CD14-positive monocyte (primary cell): Measurements from ENCODE around the gene HMOX1. TPM values are rescaled to one million over a fixed set of nuclear protein-coding genes. Genes with fewer than 3 reads are reported as not detected.

ENCODE experiments used
- DNase-seq, 3 donors: peaks; one replicate each; pipeline ENCODE4 v3.0.0-alpha.2; 2011 to 2022
- H2AFZ ChIP-seq: 2 replicates; pipeline ENCODE4 v1.6.0; 2012; ENCODE audit warnings: mild to moderate bottlenecking, low read depth, low read length, inconsistent platforms; ENCODE audit not compliant: insufficient read depth, poor library complexity, severe bottlenecking
- H3K27ac ChIP-seq, 2 donors: 1 replicate in 1 of 2; 2 replicates in 1 of 2; pipeline ENCODE4 v1.5.1; 2012 to 2013; ENCODE audit warnings: low read length in 2 of 2, control low read depth in 1 of 2, inconsistent platforms in 1 of 2, low read depth in 1 of 2, mild to moderate bottlenecking in 1 of 2
- H3K27me3 ChIP-seq, 2 donors: one replicate each; pipeline versions ENCODE4 v1.6.0 to v1.6.1; 2011 to 2013; ENCODE audit warnings: low read length in 2 of 2; ENCODE audit not compliant: control insufficient read depth in 2 of 2, insufficient read depth in 2 of 2
- H3K36me3 ChIP-seq, 2 donors: replicated peaks in 1 of 2; 1 replicate in 1 of 2; 2 replicates in 1 of 2; pipeline versions ENCODE4 v1.5.1 to v1.6.1; 2012 to 2013; ENCODE audit warnings: low read length in 2 of 2, control low read depth in 1 of 2, inconsistent platforms in 1 of 2, mild to moderate bottlenecking in 1 of 2; ENCODE audit not compliant: insufficient read depth in 2 of 2, control insufficient read depth in 1 of 2
- H3K4me1 ChIP-seq, 2 donors: 1 replicate in 1 of 2; 2 replicates in 1 of 2; pipeline versions ENCODE4 v1.5.1 to v1.6.1; 2012 to 2013; ENCODE audit warnings: low read length in 2 of 2, control low read depth in 1 of 2, inconsistent platforms in 1 of 2, mild to moderate bottlenecking in 1 of 2, moderate library complexity in 1 of 2; ENCODE audit not compliant: insufficient read depth in 2 of 2, control insufficient read depth in 1 of 2
- H3K4me2 ChIP-seq: replicated peaks from 2 replicates; pipeline ENCODE3; 2012; ENCODE audit warnings: low read length, moderate library complexity, mild to moderate bottlenecking; ENCODE audit not compliant: poor library complexity, severe bottlenecking; ENCODE audit errors: extremely low read depth
- H3K4me3 ChIP-seq, 3 experiments: fragments of 200-600 bp in 1 of 3; sonication (generic) in 1 of 3; replicated peaks in 1 of 3; 1 replicate in 2 of 3; 2 replicates in 1 of 3; pipeline ENCODE4 v1.5.1; 2011 to 2013; ENCODE audit warnings: low read length in 3 of 3, mild to moderate bottlenecking in 3 of 3, control low read depth in 2 of 3, low read depth in 2 of 3, inconsistent platforms in 1 of 3, moderate library complexity in 1 of 3
- H3K79me2 ChIP-seq: 2 replicates; pipeline ENCODE4 v1.6.0; 2012; ENCODE audit warnings: mild to moderate bottlenecking, control low read depth, inconsistent platforms, low read length, moderate library complexity; ENCODE audit not compliant: insufficient read depth
- H3K9ac ChIP-seq: 2 replicates; pipeline ENCODE4 v1.6.0; 2017; ENCODE audit warnings: low read length, mild to moderate bottlenecking; ENCODE audit not compliant: insufficient read depth, poor library complexity, severe bottlenecking
- H3K9me3 ChIP-seq, 2 donors: replicated peaks in 1 of 2; 1 replicate in 1 of 2; 2 replicates in 1 of 2; pipeline versions ENCODE4 v1.5.1 to v1.6.1; 2012 to 2013; ENCODE audit warnings: low read length in 2 of 2, control low read depth in 1 of 2; ENCODE audit not compliant: control insufficient read depth in 1 of 2, insufficient read depth in 1 of 2
- H4K20me1 ChIP-seq: 2 replicates; pipeline ENCODE4 v1.6.0; 2012; ENCODE audit warnings: mild to moderate bottlenecking, low read length, control low read depth, moderate library complexity; ENCODE audit not compliant: insufficient read depth
- H3K27ac Mint-ChIP-seq, 7 donors: one replicate each; pipeline ENCODE4 v1.8.0; 2020; ENCODE audit warnings: mild to moderate bottlenecking in 7 of 7, mixed read lengths in 7 of 7, moderate library complexity in 6 of 7, inconsistent platforms in 2 of 7
- H3K27me3 Mint-ChIP-seq, 3 donors: one replicate each; pipeline ENCODE4 v1.8.0; 2021 to 2022; ENCODE audit warnings: low read depth in 3 of 3, mild to moderate bottlenecking in 3 of 3, mixed read lengths in 3 of 3, moderate library complexity in 3 of 3, inconsistent platforms in 1 of 3
- H3K36me3 Mint-ChIP-seq, 2 donors: one replicate each; pipeline ENCODE4 v1.8.0; 2020; ENCODE audit warnings: mixed read lengths in 2 of 2, inconsistent platforms in 1 of 2, mild to moderate bottlenecking in 1 of 2
- H3K4me1 Mint-ChIP-seq: one replicate; pipeline ENCODE4 v1.8.0; 2020; ENCODE audit warnings: mild to moderate bottlenecking, mixed read lengths
- H3K4me3 Mint-ChIP-seq, 2 donors: one replicate each; pipeline ENCODE4 v1.8.0; 2020; ENCODE audit warnings: mild to moderate bottlenecking in 2 of 2, mixed read lengths in 2 of 2, moderate library complexity in 1 of 2
- H3K9me3 Mint-ChIP-seq, 7 donors: one replicate each; pipeline ENCODE4 v1.8.0; 2020 to 2022; ENCODE audit warnings: mixed read lengths in 7 of 7, mild to moderate bottlenecking in 6 of 7, moderate library complexity in 6 of 7, inconsistent platforms in 2 of 7
- WGBS: methylation state at CpG from one replicate; pipeline ENCODE4 v1.1.5; 2013; ENCODE audit warnings: missing lambda C conversion rate; ENCODE audit not compliant: insufficient coverage; 5-methylcytosine and 5-hydroxymethylcytosine counted together
- intact Hi-C, 2 donors: fragments of 100-400 bp; cut with micrococcal nuclease; formaldehyde crosslinking; loops; one replicate each; pipeline versions ENCODE4 v1.15.0 to v1.15.1; 2023
- polyA minus RNA-seq: library from RNA; depleted of rRNA, polyadenylated mRNA; stranded (reverse); fragments of >200 nt; gene quantifications from 2 replicates; pipeline ENCODE4 v1.2.3, GENCODE V29; 2012
- polyA plus RNA-seq, 3 donors: library from polyadenylated mRNA; depleted of rRNA in 1 of 3; unstranded in 2 of 3; stranded (reverse) in 1 of 3; fragments of 300-500 nt in 2 of 3; fragments of >200 nt in 1 of 3; fragmentation: Illumina TruSeq in 2 of 3; gene quantifications; 1 replicate in 2 of 3; 2 replicates in 1 of 3; pipeline ENCODE4 v1.2.3, GENCODE V29; 2012 to 2021
- total RNA-seq, 12 experiments: library from RNA in 1 of 12; stranded (reverse) in 1 of 12; fragments of 120-200 nt in 1 of 12; gene quantifications; one replicate each; pipeline ENCODE4 v1.2.4 and lab custom pipeline; 2013 to 2026; ENCODE audit warnings: mixed read lengths in 6 of 12, inconsistent platforms in 1 of 12
- TF ChIP-seq, protein P1 (sequence below): fragments of 200-600 bp; IDR thresholded peaks from one replicate; pipeline ENCODE4 v1.8.0; 2022; ENCODE audit warnings: antibody characterized with exemption, mild to moderate bottlenecking

The HMOX1 gene, protein sequence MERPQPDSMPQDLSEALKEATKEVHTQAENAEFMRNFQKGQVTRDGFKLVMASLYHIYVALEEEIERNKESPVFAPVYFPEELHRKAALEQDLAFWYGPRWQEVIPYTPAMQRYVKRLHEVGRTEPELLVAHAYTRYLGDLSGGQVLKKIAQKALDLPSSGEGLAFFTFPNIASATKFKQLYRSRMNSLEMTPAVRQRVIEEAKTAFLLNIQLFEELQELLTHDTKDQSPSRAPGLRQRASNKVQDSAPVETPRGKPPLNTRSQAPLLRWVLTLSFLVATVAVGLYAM
- 202 TPM for total RNA-seq (2013)
- polyA plus RNA-seq (100 to 1,000 TPM; 180 to 233 (median 193) TPM), polyA minus RNA-seq (79.1 and 136 TPM in 2 replicates), total RNA-seq (lab: John Stamatoyannopoulos, UW) (40.1 to 453 (median 111) reads per million in 11 experiments)

DNA sequence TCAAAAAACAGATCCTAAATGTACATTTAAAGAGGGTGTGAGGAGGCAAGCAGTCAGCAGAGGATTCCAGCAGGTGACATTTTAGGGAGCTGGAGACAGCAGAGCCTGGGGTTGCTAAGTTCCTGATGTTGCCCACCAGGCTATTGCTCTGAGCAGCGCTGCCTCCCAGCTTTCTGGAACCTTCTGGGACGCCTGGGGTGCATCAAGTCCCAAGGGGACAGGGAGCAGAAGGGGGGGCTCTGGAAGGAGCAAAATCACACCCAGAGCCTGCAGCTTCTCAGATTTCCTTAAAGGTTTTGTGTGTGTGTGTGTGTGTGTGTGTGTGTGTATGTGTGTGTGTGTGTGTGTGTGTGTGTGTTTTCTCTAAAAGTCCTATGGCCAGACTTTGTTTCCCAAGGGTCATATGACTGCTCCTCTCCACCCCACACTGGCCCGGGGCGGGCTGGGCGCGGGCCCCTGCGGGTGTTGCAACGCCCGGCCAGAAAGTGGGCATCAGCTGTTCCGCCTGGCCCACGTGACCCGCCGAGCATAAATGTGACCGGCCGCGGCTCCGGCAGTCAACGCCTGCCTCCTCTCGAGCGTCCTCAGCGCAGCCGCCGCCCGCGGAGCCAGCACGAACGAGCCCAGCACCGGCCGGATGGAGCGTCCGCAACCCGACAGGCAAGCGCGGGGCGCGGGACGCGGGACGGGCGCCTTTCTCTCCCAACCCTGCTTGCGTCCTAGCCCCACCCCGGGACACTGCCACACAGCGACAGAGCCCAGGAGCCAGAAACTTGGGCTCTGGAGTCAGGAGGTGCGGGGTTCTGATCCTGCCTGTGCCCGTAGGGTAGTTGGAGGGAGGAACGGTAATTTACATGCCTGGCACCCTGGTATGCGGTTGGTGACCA is at the start of gene HMOX1:
Gene HMOX1 (plus strand): TSS at position 560 of the 887 bp plus-strand sequence. CDS start 78 bp downstream, at position 638.
- Histone ChIP-seq H3K9me3 (no peaks in the 10 kb centered on the region), H3K79me2 (peaks cover 26% of the 10 kb centered on the region), H3K36me3 (peaks cover 26 to 29% of the 10 kb centered on the region in 2 donors), H4K20me1 (peaks cover 40% of the 10 kb centered on the region), H3K9ac (peak within 1 kb of the TSS; percentile 88), H3K4me1 (peaks cover 81 to 96% of the 10 kb centered on the region in 2 donors), H3K4me2 (peak within 1 kb of the TSS; percentile 82), H3K27me3 (no peaks in the 10 kb centered on the region), H2AFZ (peak within 1 kb of the TSS; percentile 85), H3K27ac (peak within 1 kb of the TSS; percentile 93 to 96), H3K4me3 (peak within 1 kb of the TSS; percentile 79 to 97 (median 94))
- peaks cover 81% of the 10 kb centered on the region for H3K4me1 Mint-ChIP-seq
- peaks cover 6 to 14% (median 9%) of the 10 kb centered on the region in 3 donors for H3K27me3 Mint-ChIP-seq
- peaks cover 0 to 2% (median 0%) of the 10 kb centered on the region in 7 donors for H3K9me3 Mint-ChIP-seq
- peaks cover 31 to 33% of the 10 kb centered on the region in 2 donors for H3K36me3 Mint-ChIP-seq
- H3K27ac Mint-ChIP-seq, result peak within 1 kb of the TSS; percentile 92 to 96 (median 94)
- DNase-seq, result peak; percentile 93 to 96 (median 95)
- peak within 1 kb of the TSS; percentile 94 to 97 for H3K4me3 Mint-ChIP-seq
- TF ChIP-seq, protein P1, sequence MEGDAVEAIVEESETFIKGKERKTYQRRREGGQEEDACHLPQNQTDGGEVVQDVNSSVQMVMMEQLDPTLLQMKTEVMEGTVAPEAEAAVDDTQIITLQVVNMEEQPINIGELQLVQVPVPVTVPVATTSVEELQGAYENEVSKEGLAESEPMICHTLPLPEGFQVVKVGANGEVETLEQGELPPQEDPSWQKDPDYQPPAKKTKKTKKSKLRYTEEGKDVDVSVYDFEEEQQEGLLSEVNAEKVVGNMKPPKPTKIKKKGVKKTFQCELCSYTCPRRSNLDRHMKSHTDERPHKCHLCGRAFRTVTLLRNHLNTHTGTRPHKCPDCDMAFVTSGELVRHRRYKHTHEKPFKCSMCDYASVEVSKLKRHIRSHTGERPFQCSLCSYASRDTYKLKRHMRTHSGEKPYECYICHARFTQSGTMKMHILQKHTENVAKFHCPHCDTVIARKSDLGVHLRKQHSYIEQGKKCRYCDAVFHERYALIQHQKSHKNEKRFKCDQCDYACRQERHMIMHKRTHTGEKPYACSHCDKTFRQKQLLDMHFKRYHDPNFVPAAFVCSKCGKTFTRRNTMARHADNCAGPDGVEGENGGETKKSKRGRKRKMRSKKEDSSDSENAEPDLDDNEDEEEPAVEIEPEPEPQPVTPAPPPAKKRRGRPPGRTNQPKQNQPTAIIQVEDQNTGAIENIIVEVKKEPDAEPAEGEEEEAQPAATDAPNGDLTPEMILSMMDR, result peak; percentile 11
- intact Hi-C loops, result loop anchor here in 1 of 2 donors (5.0 kb wide), 1 partner anchor 33 kb away; no protein-coding TSS in a partner anchor
- WGBS, result under 1% methylated on average over 42 of the region's 47 CpGs

DNA sequence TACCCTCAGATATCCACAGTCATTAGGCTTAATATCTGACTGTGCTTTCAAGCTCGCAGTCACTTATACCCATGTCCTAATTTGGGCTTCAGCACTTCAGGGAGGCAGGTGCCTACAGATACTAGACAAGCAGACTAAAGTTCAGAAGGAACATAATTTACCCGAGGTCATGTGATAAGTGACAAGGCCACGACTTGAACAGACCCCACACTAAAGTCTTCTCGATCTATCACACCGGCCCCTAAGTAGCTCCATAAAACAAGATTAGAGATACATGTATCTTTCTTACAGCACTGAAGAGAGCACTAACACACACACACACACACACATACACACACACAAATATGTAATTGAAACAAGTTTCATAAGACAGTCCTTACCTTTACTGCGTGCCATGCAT is 48.6 kb upstream of the HMOX1 start:
- H3K36me3 Mint-ChIP-seq, result peaks cover 87 to 99% of the 10 kb centered on the region in 2 donors
- intact Hi-C loops, result loop anchor here in 1 of 2 donors (5.0 kb wide), 1 partner anchor 35 kb away; the partner anchor contains the start of gene TOM1
- peaks cover 0 to 4% (median 1%) of the 10 kb centered on the region in 3 donors for H3K27me3 Mint-ChIP-seq
- Histone ChIP-seq H3K36me3 (peaks cover 68 to 76% of the 10 kb centered on the region in 2 donors), H2AFZ (no peak overlapping the region), H3K27ac (no peak overlapping the region), H3K27me3 (no peaks in the 10 kb centered on the region), H3K4me1 (peaks cover 44 to 45% of the 10 kb centered on the region in 2 donors), H4K20me1 (peaks cover 27% of the 10 kb centered on the region), H3K9ac (no peak overlapping the region), H3K4me3 (no peak overlapping the region), H3K79me2 (peaks cover 4% of the 10 kb centered on the region), H3K4me2 (no peak overlapping the region), H3K9me3 (no peaks in the 10 kb centered on the region)
- H3K4me3 Mint-ChIP-seq, result no peak overlapping the region
- H3K27ac Mint-ChIP-seq, result peak overlapping the region in 3 of 7 donors; percentile 42 to 66 (median 49)
- WGBS, result 100% methylated on average over 2 of the region's 6 CpGs
- H3K9me3 Mint-ChIP-seq, result no peaks in the 10 kb centered on the region
- peaks cover 56% of the 10 kb centered on the region for H3K4me1 Mint-ChIP-seq
- no peak for DNase-seq
- TF ChIP-seq, protein P1, result no peak
